Panc1 (cell line): Measurements from ENCODE around the gene EHBP1. TPM values are rescaled to one million over a fixed set of nuclear protein-coding genes. Genes with fewer than 3 reads are reported as not detected.

Source experiments
- ATAC-seq: fragments of 200-7000 bp; cut with Tn5 transposase; 2 replicates; pipeline ENCODE4 v1.9.1; 2020; ENCODE audit warnings: mild to moderate bottlenecking, moderate library complexity
- BruUV-seq: library from RNA; stranded (reverse); fragments of 400-500 nt; replicated peaks from 2 replicates; lab custom pipeline; 2021; lab: Mats Ljungman, UMichigan
- CTCF ChIA-PET: fragments of 300-600 bp; sonication (Branson Sonifier 250); formaldehyde crosslinking; loops from one replicate; lab custom pipeline; 2022; ENCODE audit warnings: antibody characterized with exemption; lab: Charles Lee
- POLR2A ChIA-PET: fragments of 300-600 bp; sonication (Branson Sonifier 250); formaldehyde crosslinking; loops from one replicate; lab custom pipeline; 2022; ENCODE audit warnings: antibody characterized with exemption; lab: Charles Lee
- DNase-seq: peaks from one replicate; pipeline ENCODE4 v3.0.0-alpha.2; 2010; ENCODE audit warnings: low read depth, low spot score
- H3K27ac ChIP-seq: 2 replicates; pipeline ENCODE4 v1.5.1; 2011; ENCODE audit warnings: mild to moderate bottlenecking, low read length, inconsistent platforms
- H3K27me3 ChIP-seq: fragments of 200-500 bp; sonication (Bioruptor generic); 2 replicates; pipeline ENCODE4 v1.6.0; 2014; ENCODE audit warnings: low read length, inconsistent platforms; ENCODE audit not compliant: control insufficient read depth, insufficient read depth
- H3K36me3 ChIP-seq: fragments of 200-500 bp; sonication (Bioruptor generic); 2 replicates; pipeline ENCODE4 v1.5.1; 2014; ENCODE audit warnings: inconsistent platforms, mild to moderate bottlenecking, low read length, moderate library complexity; ENCODE audit not compliant: control insufficient read depth, insufficient read depth
- H3K4me1 ChIP-seq: 2 replicates; pipeline ENCODE4 v1.5.1; 2011; ENCODE audit warnings: inconsistent platforms, mild to moderate bottlenecking, low read length, moderate library complexity; ENCODE audit not compliant: control insufficient read depth, insufficient read depth
- H3K4me3 ChIP-seq, 2 experiments: 2 replicates each; pipeline ENCODE4 v1.5.1; 2011 to 2012; ENCODE audit warnings: low read depth in 2 of 2, low read length in 2 of 2, mild to moderate bottlenecking in 2 of 2, inconsistent platforms in 1 of 2, moderate library complexity in 1 of 2
- H3K9me3 ChIP-seq: fragments of 200-500 bp; sonication (Bioruptor generic); 2 replicates; pipeline ENCODE4 v1.5.1; 2014; ENCODE audit warnings: low read depth, mild to moderate bottlenecking, inconsistent platforms, low read length, moderate library complexity; ENCODE audit not compliant: control insufficient read depth, insufficient read depth
- POLR2AphosphoS5 ChIP-seq: IDR thresholded peaks from 2 replicates; pipeline ENCODE4 v1.6.1; 2012; ENCODE audit warnings: mild to moderate bottlenecking, low read depth, low read length, moderate library complexity
- REST ChIP-seq, 2 experiments: IDR thresholded peaks; 2 replicates each; pipeline ENCODE4 v1.6.1; 2011 to 2012; ENCODE audit warnings: low read depth in 2 of 2, control low read depth in 1 of 2, low read length in 1 of 2, mild to moderate bottlenecking in 1 of 2, moderate library complexity in 1 of 2; ENCODE audit not compliant: insufficient read depth in 1 of 2
- SIN3A ChIP-seq: IDR thresholded peaks from 2 replicates; pipeline ENCODE4 v1.6.1; 2012; ENCODE audit warnings: low read depth, mild to moderate bottlenecking, low read length, moderate library complexity, borderline replicate concordance; ENCODE audit not compliant: insufficient read depth
- TCF7L2 ChIP-seq: IDR thresholded peaks from 2 replicates; pipeline ENCODE4 v1.6.1; 2011; ENCODE audit warnings: mild to moderate bottlenecking, low read depth, low read length, inconsistent platforms
- in situ Hi-C: cut with HindIII; loops from 2 replicates; pipeline ENCODE4 v1.10.0; 2016; ENCODE audit warnings: low sequenced_read_pairs, low pct_unique_long_range_greater_than_20kb
- intact Hi-C: fragments of 100-400 bp; cut with micrococcal nuclease; formaldehyde crosslinking; loops from one replicate; pipeline ENCODE4 v1.10.0; 2022; ENCODE audit not compliant: unreplicated experiment
- total RNA-seq: library from RNA; stranded (reverse); gene quantifications from one replicate; pipeline ENCODE4 v1.2.1, GENCODE V29; 2021; ENCODE audit not compliant: unreplicated experiment
- TF ChIP-seq, protein P1 (sequence below): fragments of 450-650 bp; IDR thresholded peaks from 2 replicates; pipeline ENCODE4 v1.5.1; 2017; ENCODE audit warnings: mild to moderate bottlenecking

The EHBP1 gene
- total RNA-seq, 1 experiment from 2014 or later, result 46.1 TPM

DNA sequence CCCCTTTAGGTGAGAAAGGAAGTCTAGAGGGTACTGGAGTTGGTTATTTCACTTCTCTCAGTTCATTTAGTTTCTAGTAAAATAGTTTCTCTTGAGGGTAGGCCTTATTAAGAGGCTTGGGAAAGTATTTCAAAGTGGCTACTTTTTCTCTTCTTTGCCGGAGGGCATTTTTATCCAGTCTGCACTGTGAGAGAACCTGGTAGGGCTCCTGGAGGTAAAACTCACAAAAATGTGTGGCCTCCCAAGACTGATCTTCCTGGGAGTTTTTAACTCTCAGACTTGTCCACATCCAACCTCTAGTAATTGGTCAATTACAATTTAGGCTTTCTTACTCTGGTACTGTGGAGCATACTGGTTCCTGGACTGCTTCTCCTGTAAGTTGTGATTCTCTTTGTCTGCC is 28.0 kb downstream of the EHBP1 start:
- no peak for DNase-seq
- no peak overlapping the region for H3K27ac ChIP-seq
- in situ Hi-C loops, result no loop called here
- H3K4me1 ChIP-seq, result peaks cover 9% of the 10 kb centered on the region; the same call in 1 of the 2 replicates
- no TSS peak for BruUV-seq
- TF ChIP-seq, protein P1, sequence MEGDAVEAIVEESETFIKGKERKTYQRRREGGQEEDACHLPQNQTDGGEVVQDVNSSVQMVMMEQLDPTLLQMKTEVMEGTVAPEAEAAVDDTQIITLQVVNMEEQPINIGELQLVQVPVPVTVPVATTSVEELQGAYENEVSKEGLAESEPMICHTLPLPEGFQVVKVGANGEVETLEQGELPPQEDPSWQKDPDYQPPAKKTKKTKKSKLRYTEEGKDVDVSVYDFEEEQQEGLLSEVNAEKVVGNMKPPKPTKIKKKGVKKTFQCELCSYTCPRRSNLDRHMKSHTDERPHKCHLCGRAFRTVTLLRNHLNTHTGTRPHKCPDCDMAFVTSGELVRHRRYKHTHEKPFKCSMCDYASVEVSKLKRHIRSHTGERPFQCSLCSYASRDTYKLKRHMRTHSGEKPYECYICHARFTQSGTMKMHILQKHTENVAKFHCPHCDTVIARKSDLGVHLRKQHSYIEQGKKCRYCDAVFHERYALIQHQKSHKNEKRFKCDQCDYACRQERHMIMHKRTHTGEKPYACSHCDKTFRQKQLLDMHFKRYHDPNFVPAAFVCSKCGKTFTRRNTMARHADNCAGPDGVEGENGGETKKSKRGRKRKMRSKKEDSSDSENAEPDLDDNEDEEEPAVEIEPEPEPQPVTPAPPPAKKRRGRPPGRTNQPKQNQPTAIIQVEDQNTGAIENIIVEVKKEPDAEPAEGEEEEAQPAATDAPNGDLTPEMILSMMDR, result no peak
- no peak for TF ChIP-seq REST (IDR thresholded peaks at IDR 0.05; ENCODE audit: insufficient read depth in 1 of 2, low read depth in 2 of 2, low read length in 1 of 2)
- no peak for TF ChIP-seq TCF7L2
- TF ChIP-seq SIN3A, result no peak
- TF ChIP-seq POLR2AphosphoS5, result no peak
- no peaks in the 10 kb centered on the region for H3K36me3 ChIP-seq
- peaks cover 15% of the 10 kb centered on the region; the same call in 1 of the 2 replicates for H3K9me3 ChIP-seq
- CTCF ChIA-PET, result no interaction called here
- no peak for ATAC-seq
- POLR2A ChIA-PET, result no interaction called here
- no peaks in the 10 kb centered on the region for H3K27me3 ChIP-seq
- intact Hi-C loops, result no loop called here
- H3K4me3 ChIP-seq, result no peak overlapping the region

DNA sequence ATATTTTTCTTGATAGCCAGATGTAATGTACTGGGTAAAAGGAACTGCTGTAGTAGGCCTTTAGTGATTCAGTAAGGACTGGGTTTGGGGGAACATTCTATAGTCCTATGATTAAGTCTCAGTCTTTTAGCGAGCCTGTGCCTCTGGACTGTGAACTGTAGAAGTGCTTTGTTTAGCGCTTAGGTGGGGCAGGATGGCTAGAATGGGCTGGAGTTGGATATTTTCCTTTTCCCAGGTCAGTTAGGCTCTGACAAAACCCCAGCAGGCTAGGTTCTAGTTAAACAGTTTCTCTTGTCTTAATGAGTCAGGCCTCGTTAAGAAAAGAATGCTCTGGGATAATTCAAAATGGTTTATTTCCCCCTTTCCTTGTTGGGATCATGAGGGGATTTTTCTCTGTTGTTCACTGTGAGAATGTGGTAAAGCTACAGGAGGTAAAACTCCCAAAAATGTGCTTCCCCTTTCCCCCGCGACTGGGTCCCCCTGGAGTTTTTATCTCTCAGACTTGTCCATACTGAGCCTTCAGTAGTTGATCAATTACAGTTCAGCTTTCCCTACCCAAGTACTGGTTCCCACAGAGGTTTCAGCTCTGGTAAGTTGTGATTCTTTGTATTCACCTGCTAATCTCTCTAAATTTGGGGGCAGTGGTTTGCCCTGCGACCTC is 31.5 kb downstream of the EHBP1 start:
- no peak for DNase-seq
- in situ Hi-C loops, result no loop called here
- no peak for ATAC-seq
- no TSS peak for BruUV-seq
- peaks cover 9% of the 10 kb centered on the region; the same call in 1 of the 2 replicates for H3K4me1 ChIP-seq
- TF ChIP-seq POLR2AphosphoS5, result no peak
- TF ChIP-seq, protein P1, result no peak
- ChIA-PET CTCF (no interaction called here), POLR2A (no interaction called here)
- no peaks in the 10 kb centered on the region for H3K36me3 ChIP-seq
- H3K27ac ChIP-seq, result no peak overlapping the region
- H3K4me3 ChIP-seq, result no peak overlapping the region
- intact Hi-C loops, result loop anchor here (5.0 kb wide), 1 partner anchor 850 kb away; the partner anchor contains the start of genes MDH1 and WDPCP
- H3K27me3 ChIP-seq, result no peaks in the 10 kb centered on the region
- peaks cover 3% of the 10 kb centered on the region; the same call in 1 of the 2 replicates for H3K9me3 ChIP-seq
